Ascending aorta (tissue), 2 donors: ENCODE data around the gene FOXB2. TPM values are rescaled to one million over a fixed set of nuclear protein-coding genes. Genes with fewer than 3 reads are reported as not detected.

Experiments used
- DNase-seq, 2 donors: peaks; one replicate each; pipeline ENCODE4 v3.0.0-alpha.2; 2019; ENCODE audit warnings: low spot score in 2 of 2
- H3K27ac ChIP-seq, 2 donors: fragments of 200-600 bp; sonication (generic); one replicate each; pipeline ENCODE4 v1.5.1; 2016 to 2017; ENCODE audit warnings: mild to moderate bottlenecking in 1 of 2
- H3K27me3 ChIP-seq: fragments of 200-600 bp; sonication (generic); one replicate; pipeline ENCODE4 v1.5.1; 2017
- H3K36me3 ChIP-seq, 2 donors: fragments of 200-600 bp; sonication (generic); one replicate each; pipeline ENCODE4 v1.5.1; 2016
- H3K4me1 ChIP-seq, 2 donors: fragments of 200-600 bp; sonication (generic); one replicate each; pipeline ENCODE4 v1.5.1; 2016 to 2017; ENCODE audit warnings: mild to moderate bottlenecking in 1 of 2
- H3K4me3 ChIP-seq, 2 donors: fragments of 200-600 bp; sonication (generic); one replicate each; pipeline ENCODE4 v1.5.1; 2016 to 2017; ENCODE audit warnings: mild to moderate bottlenecking in 1 of 2
- H3K9me3 ChIP-seq, 2 donors: fragments of 200-600 bp; sonication (generic); one replicate each; pipeline ENCODE4 v1.5.1; 2016
- CTCF ChIP-seq, 3 experiments: fragments of 200-600 bp in 2 of 3; fragments of 450-650 bp in 1 of 3; sonication (generic) in 2 of 3; IDR thresholded peaks; one replicate each; pipeline ENCODE4 v1.5.1; 2016 to 2019; ENCODE audit warnings: antibody characterized with exemption in 3 of 3, mild to moderate bottlenecking in 1 of 3, moderate library complexity in 1 of 3
- intact Hi-C: fragments of 100-400 bp; cut with DNase I; formaldehyde crosslinking; loops from one replicate; pipeline ENCODE4 v1.15.1; 2023
- total RNA-seq: library from RNA; depleted of rRNA; stranded (reverse); fragments of >200 nt; gene quantifications from one replicate; pipeline ENCODE4 v1.1.0, GENCODE V29; 2016

FOXB2 gene
- total RNA-seq, 1 donor from 2014 or later: not detected

GRCh38 chr9:77020413-77021290 is 1.2 kb downstream of the FOXB2 start:
- Histone ChIP-seq H3K4me3 (peak overlapping the region; percentile 46 to 50), H3K27ac (no peak overlapping the region), H3K27me3 (peaks cover 69% of the 10 kb centered on the region), H3K9me3 (no peaks in the 10 kb centered on the region), H3K4me1 (peaks cover 4 to 24% of the 10 kb centered on the region in 2 donors), H3K36me3 (no peaks in the 10 kb centered on the region)
- DNase-seq: no peak
- intact Hi-C loops: loop anchor here (10.0 kb wide), 1 partner anchor 1786 kb away; no protein-coding TSS in a partner anchor
- TF ChIP-seq CTCF (IDR thresholded peaks at IDR 0.05): no peak

- H3K27ac ChIP-seq: no peak overlapping the region
- H3K36me3 ChIP-seq: no peaks in the 10 kb centered on the region
- H3K4me1 ChIP-seq: peaks cover 4 to 19% of the 10 kb centered on the region in 2 donors
- intact Hi-C loops: loop anchor here (10.0 kb wide), 1 partner anchor 1787 kb away; no protein-coding TSS in a partner anchor
- TF ChIP-seq CTCF (IDR thresholded peaks at IDR 0.05): no peak
- DNase-seq: no peak
- no peak overlapping the region for H3K4me3 ChIP-seq
- H3K27me3 ChIP-seq: peaks cover 61% of the 10 kb centered on the region
- H3K9me3 ChIP-seq: no peaks in the 10 kb centered on the region
Observed at GRCh38 chr9:77021291-77021894, 1.9 kb downstream of the FOXB2 start.

- peaks cover 55% of the 10 kb centered on the region for H3K27me3 ChIP-seq
- H3K9me3 ChIP-seq: no peaks in the 10 kb centered on the region
- no peaks in the 10 kb centered on the region for H3K36me3 ChIP-seq
- peaks cover 4 to 19% of the 10 kb centered on the region in 2 donors for H3K4me1 ChIP-seq
- no peak overlapping the region for H3K27ac ChIP-seq
- no peak overlapping the region for H3K4me3 ChIP-seq
- intact Hi-C loops: loop anchor here (10.0 kb wide), 1 partner anchor 1787 kb away; no protein-coding TSS in a partner anchor
- DNase-seq: no peak
- no peak for TF ChIP-seq CTCF (IDR thresholded peaks at IDR 0.05)
Observed at GRCh38 chr9:77021922-77022782, 2.7 kb downstream of the FOXB2 start.

GRCh38 chr9:77022783-77023440 is 3.5 kb downstream of the FOXB2 start:
- Histone ChIP-seq H3K27me3 (peaks cover 48% of the 10 kb centered on the region), H3K27ac (no peak overlapping the region), H3K4me3 (no peak overlapping the region), H3K4me1 (peaks cover 4 to 19% of the 10 kb centered on the region in 2 donors), H3K36me3 (no peaks in the 10 kb centered on the region), H3K9me3 (no peaks in the 10 kb centered on the region)
- no peak for TF ChIP-seq CTCF (IDR thresholded peaks at IDR 0.05)
- intact Hi-C loops: loop anchor here (10.0 kb wide), 1 partner anchor 1788 kb away; no protein-coding TSS in a partner anchor
- no peak for DNase-seq

GRCh38 chr9:77023726-77024125 is 4.3 kb downstream of the FOXB2 start:
- intact Hi-C loops: loop anchor here (10.0 kb wide), 1 partner anchor 1789 kb away; no protein-coding TSS in a partner anchor

More at GRCh38 chr9:77023726-77024125, 4.3 kb downstream of the FOXB2 start:
- no peak for DNase-seq
- TF ChIP-seq CTCF (IDR thresholded peaks at IDR 0.05): no peak
- Histone ChIP-seq H3K27ac (no peak overlapping the region), H3K9me3 (no peaks in the 10 kb centered on the region), H3K4me1 (peaks cover 0 to 15% of the 10 kb centered on the region in 2 donors), H3K36me3 (no peaks in the 10 kb centered on the region), H3K4me3 (no peak overlapping the region), H3K27me3 (peaks cover 48% of the 10 kb centered on the region)
